Sciatic nerve (tissue), 2 donors: ENCODE results near the gene ADAD2. TPM values are rescaled to one million over a fixed set of nuclear protein-coding genes. Genes with fewer than 3 reads are reported as not detected.
"Not testable (repeated sequence)": the region's sequence is repeated elsewhere in the genome, so short reads cannot be mapped to it uniquely, and the experiment has no call there.

Experiments
- ATAC-seq: fragments of 200-7000 bp; cut with Tn5 transposase; one replicate; pipeline ENCODE4 v1.9.1; 2020; ENCODE audit warnings: mild to moderate bottlenecking, moderate library complexity
- DNase-seq: peaks from one replicate; pipeline ENCODE4 v3.0.0-alpha.2; 2020; ENCODE audit warnings: low spot score
- intact Hi-C: fragments of 100-400 bp; cut with DNase I; formaldehyde crosslinking; loops from one replicate; pipeline ENCODE4 v1.14.2; 2022
- total RNA-seq: library from RNA; stranded (reverse); fragmentation: NEBNext Ultra II Directional; extraction: Animal tissue kit (Norgen Biotek cat#: 25700); gene quantifications from one replicate; pipeline ENCODE4 v1.2.1, GENCODE V29; 2021
- donor health status: DM: no; HTN: no; CAD: no.
- donor health status: DM: no; HTN: no; CAD: no.

Gene ADAD2
- total RNA-seq, 1 donor from 2014 or later: not detected

DNA sequence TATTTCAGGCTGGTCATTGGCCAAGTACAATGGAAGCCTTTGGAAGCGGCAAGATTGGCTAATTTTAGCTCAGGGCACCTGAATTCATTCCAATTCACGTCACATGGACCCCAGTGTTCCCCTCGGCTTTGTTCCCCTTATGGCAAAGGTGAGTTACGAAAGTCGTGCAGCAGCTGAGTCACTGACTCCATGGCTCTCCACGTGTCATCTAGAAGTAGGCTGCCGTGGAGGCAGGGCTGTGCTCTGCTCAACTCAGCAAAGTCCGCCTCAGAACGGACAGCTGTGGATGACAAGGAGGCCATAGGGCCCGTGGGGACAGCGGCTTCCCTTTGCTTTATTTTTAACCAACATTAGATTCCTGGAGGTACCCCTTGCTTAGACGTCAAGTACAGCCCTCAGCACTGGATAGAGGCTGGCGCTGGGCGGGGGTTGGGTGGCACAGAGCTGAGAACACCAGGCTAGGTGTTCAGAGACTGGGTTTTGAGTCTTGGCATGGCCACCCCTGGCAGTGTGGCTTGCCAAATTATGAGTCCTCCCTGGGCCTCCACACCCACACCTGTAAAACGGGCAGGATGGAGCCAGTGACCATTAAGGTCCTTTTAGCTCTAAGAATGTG lies 23.6 kb downstream of the ADAD2 start:
- intact Hi-C loops: no loop called here
- DNase-seq: no peak
- no peak for ATAC-seq

- no peak for ATAC-seq
- DNase-seq: no peak
- intact Hi-C loops: no loop called here
Observed at GRCh38 chr16:84215531-84215930, 24.6 kb downstream of the ADAD2 start.

DNA sequence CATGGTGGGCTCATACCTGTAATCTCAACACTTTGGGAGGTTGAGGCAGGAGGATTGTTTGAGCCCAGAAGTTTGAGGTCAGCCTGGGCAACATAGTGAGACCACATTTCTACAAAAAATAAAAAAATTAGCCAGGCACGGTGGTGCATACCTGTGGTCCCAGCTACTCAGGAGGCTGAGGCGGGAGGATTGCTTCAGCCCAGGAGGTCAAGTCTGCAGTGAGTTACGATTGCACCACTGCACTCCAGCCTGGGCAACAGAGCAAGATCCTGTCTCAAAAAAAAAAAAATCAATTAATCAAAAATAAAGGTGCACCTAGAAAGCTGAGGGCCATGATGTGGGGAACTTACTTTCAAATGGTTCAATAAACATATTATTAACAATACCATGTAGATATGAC lies 25.2 kb downstream of the ADAD2 start:
- DNase-seq, intact Hi-C loops, ATAC-seq: not testable (repeated sequence)

GRCh38 chr16:84218176-84218823 lies 27.3 kb downstream of the ADAD2 start:
- DNase-seq (no peak), ATAC-seq (no peak)
- intact Hi-C loops: no loop called here

DNA sequence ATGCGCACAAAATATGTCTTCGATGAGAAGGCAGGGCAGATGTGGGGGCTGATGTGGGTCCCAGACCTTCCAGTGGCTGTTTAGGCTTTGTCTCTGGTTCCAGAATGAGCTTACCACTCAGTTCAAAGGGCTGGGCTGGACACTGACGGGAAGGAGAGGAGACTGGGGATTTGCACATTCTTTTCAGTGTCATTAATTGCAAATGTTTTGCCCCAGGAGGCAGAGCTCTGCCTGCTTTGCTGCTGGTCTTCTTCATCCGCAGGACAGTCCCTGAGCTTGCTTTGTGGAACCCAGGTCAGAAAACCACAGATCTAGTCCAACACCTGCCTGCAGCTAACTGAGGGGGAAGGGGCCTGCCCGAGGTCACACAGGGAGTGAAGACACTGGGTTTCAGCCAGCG lies 28.0 kb downstream of the ADAD2 start:
- intact Hi-C loops: no loop called here
- no peak for DNase-seq
- no peak for ATAC-seq

DNA sequence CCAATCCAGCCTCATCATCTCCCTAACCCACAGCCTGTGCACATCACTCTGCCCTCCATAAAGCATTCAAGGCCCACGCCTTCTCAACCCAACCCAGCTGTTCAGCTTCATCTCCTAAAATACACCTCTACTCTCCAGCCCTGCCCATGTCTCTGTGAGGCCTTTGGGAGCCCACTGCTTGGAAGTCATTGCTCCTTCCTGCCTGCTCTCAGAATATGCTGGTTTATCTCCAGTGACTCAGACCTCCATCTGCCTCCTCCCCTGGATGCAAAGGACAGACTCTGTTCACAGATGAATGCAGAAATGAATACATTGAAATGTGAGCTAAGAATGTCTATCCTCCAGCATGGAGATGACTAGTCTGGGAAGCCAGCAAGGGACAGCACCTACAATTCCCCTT lies 29.9 kb downstream of the ADAD2 start:
- intact Hi-C loops: no loop called here
- ATAC-seq: no peak
- DNase-seq: no peak

DNA sequence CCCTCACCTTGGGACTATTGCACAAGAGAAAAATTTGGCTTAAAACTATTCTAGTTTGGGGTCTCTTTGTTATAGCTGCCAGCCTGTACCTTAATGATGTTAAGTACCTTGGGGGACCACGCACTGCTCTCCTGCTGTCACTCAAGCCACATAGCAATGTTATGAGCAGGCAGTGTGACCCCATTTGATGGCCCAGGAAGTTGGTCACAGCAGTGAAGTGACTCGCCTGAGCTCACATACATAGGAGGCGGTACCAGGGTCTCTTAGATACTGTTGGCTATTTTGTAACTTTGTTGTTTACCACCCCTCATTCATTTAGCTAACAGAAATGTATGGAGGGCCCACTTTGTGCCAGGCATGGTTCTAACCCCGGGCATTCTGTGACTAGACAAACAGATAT lies 32.5 kb downstream of the ADAD2 start:
- intact Hi-C loops: no loop called here
- no peak for ATAC-seq

DNA sequence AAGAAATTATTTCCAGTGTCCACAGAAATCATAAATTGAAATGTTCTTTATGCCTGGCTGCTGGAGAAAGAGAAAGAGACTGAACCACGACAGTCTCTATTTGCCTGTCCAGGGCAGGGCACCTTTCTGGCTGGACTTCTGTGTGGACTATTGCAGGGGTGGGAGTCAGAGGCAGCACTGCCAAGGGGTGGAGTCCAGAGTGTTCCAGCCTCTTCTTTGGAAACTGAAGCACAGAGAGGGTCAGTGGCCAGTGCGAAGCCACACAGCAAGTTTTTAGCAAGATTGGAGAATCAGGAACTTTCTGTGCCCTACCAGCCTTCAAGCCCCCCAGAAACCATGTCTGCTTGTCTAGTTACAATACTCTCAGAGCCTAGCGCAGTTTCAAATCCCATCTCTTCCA lies 33.6 kb downstream of the ADAD2 start:
- intact Hi-C loops: no loop called here

More for the DNA sequence above, 32.5 kb downstream of the ADAD2 start:
- no peak for DNase-seq

GRCh38 chr16:84225126-84225525 lies 34.2 kb downstream of the ADAD2 start:
- intact Hi-C loops: no loop called here
- no peak for DNase-seq
- no peak for ATAC-seq

More for the DNA sequence above, 33.6 kb downstream of the ADAD2 start:
- ATAC-seq (no peak), DNase-seq (no peak)

DNA sequence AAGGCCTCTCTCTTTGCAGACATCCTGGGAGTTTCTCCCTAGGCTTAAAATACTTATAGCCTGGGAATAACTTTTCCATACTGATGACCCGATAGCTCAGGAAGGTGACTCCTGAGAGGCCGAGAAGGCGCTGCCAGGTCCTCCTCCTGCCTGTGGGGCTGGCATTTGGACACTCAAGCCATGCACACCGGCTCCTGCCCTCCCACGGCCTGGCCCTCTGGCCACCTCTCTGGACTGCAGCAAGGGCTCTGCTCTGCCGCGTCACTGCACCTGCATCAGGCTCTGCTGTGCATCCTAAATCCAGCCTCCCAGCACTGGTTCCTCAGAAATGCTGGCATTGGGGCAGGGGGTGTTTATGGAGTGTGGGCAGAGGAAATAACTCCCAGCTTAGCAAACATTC lies 34.6 kb downstream of the ADAD2 start:
- ATAC-seq: no peak
- no peak for DNase-seq
- intact Hi-C loops: no loop called here

DNA sequence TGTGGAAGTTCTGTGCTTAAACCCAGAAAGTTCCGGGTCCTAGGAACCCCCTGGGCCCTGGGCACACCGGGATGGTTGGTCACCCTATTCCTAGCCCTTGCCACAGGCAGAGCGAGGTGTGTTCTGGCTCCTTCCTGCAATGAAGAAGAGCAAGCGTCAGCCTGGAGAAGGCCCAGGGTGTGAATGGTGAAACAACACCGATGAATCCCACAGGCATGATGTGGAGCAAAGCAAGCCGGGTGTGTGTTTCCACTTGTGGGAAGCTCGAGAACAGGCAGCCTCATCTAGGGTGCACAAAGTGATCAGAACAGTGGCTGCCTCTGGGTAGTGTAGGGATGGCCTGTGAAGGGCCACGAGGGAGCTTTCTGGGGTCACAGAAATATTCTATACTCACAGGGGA lies 35.1 kb downstream of the ADAD2 start:
- intact Hi-C loops: no loop called here
- DNase-seq (no peak), ATAC-seq (no peak)

GRCh38 chr16:84227548-84227947 lies 36.6 kb downstream of the ADAD2 start:
- intact Hi-C loops: no loop called here
- no peak for DNase-seq
- no peak for ATAC-seq

GRCh38 chr16:84228256-84228838 lies 37.4 kb downstream of the ADAD2 start:
- ATAC-seq (peak; percentile 94), DNase-seq (peak; percentile 87)
- intact Hi-C loops: no loop called here

GRCh38 chr16:84229471-84229870 lies 38.5 kb downstream of the ADAD2 start:
- DNase-seq: no peak
- peak; percentile 23 for ATAC-seq
- intact Hi-C loops: no loop called here

- intact Hi-C loops: no loop called here
- no peak for ATAC-seq
- no peak for DNase-seq
Observed at GRCh38 chr16:84232060-84232459, 41.1 kb downstream of the ADAD2 start.

DNA sequence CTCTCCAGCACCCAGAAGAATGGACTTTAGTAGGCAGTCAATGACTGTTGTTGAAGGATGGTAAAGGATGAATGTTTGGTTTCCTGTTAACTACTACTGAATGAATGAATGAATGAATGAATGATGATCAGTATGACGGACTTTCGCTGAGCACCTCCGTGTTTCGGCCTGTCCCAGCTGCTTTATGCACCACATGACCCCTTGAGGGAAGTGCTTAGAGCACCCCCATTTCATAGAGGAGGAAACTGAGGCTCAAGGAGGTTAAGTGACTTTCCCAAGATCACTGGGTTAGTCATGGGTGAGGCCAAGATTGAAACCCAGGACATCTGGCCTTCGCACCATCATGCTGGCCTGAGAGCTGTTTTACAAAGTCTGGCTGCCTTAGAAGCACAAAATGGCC lies 42.0 kb downstream of the ADAD2 start:
- ATAC-seq (no peak), DNase-seq (no peak)
- intact Hi-C loops: no loop called here

DNA sequence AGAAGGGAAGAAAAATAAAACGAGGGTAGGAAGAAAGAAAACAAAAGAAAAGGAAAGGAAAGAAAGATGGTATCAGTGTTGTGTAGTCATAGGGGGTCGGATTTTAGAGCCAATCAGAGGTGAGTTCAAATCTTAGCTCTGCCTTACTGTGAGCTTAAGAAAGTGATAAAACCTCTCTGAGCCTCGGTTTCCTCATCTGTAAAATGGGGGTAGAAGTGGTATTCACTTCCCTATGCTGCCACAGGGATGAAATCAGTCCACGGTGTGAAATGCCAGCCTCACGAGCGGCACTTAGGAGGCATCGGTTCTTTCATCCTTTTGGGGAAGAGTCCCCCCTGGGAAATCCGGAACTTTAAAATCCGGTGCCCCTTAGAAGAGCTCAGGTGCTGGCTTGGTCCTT lies 42.8 kb downstream of the ADAD2 start:
- no peak for DNase-seq
- intact Hi-C loops: no loop called here
- no peak for ATAC-seq

- intact Hi-C loops: no loop called here
- peak; percentile 85 for ATAC-seq
Observed at GRCh38 chr16:84234321-84235241, 43.6 kb downstream of the ADAD2 start.

DNA sequence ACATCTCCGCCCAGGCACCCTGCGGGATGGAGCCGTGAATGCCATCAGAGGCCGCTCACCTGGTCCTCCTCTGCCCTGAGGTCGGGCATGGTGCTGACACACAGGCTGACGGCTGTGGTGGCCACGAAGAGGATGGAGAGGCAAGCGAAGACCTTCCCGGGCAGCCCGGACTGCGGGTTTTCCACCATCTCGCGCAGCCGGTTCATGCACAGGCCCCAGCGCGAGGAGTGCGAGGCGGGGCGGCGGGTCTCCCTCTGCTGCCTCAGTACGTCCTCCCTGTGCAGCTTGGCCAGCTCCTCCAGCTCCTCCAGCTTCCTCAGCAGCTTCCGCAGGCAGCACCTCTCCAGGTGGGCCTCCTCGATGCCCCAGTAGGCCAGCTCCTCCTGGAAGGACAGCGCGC lies 45.7 kb downstream of the ADAD2 start:
- ATAC-seq (no peak), DNase-seq (no peak)
- intact Hi-C loops: no loop called here

More at GRCh38 chr16:84234321-84235241, 43.6 kb downstream of the ADAD2 start:
- no peak for DNase-seq
